Liver (tissue), 9 donors: ENCODE results near the gene NOX3. TPM values are rescaled to one million over a fixed set of nuclear protein-coding genes. Genes with fewer than 3 reads are reported as not detected.
A peak's percentile ranks its signal among the peaks of the same experiment; 100 is the strongest.

Experiments used
- DNase-seq: peaks from one replicate; pipeline ENCODE4 v3.0.0-alpha.2; 2017; ENCODE audit warnings: low spot score
- H3K27ac ChIP-seq, 2 donors: one replicate each; pipeline ENCODE4 v1.7.0; 2013; ENCODE audit warnings: inconsistent platforms in 2 of 2, low read length in 2 of 2, control low read depth in 1 of 2, low read depth in 1 of 2, mild to moderate bottlenecking in 1 of 2
- H3K27me3 ChIP-seq, 4 donors: one replicate each; pipeline versions ENCODE4 v1.6.1 to v1.7.0; 2013; ENCODE audit warnings: low read length in 3 of 4, inconsistent platforms in 1 of 4, mild to moderate bottlenecking in 1 of 4, moderate library complexity in 1 of 4; ENCODE audit not compliant: control insufficient read depth in 4 of 4, insufficient read depth in 4 of 4
- H3K36me3 ChIP-seq, 4 donors: one replicate each; pipeline versions ENCODE4 v1.6.1 to v1.7.0; 2013; ENCODE audit warnings: low read length in 3 of 4, mild to moderate bottlenecking in 3 of 4, low read depth in 1 of 4, moderate library complexity in 1 of 4; ENCODE audit not compliant: control insufficient read depth in 4 of 4, insufficient read depth in 3 of 4
- H3K4me1 ChIP-seq, 4 donors: one replicate each; pipeline versions ENCODE4 v1.6.1 to v1.7.0; 2013; ENCODE audit warnings: low read length in 3 of 4, mild to moderate bottlenecking in 3 of 4, moderate library complexity in 1 of 4; ENCODE audit not compliant: control insufficient read depth in 4 of 4, insufficient read depth in 4 of 4
- H3K4me3 ChIP-seq, 3 donors: one replicate each; pipeline versions ENCODE4 v1.6.1 to v1.7.0; 2013; ENCODE audit warnings: low read length in 3 of 3, control low read depth in 1 of 3, low read depth in 1 of 3, mild to moderate bottlenecking in 1 of 3
- H3K9ac ChIP-seq, 2 donors: one replicate each; pipeline ENCODE4 v1.7.0; 2013; ENCODE audit warnings: low read length in 2 of 2, mild to moderate bottlenecking in 2 of 2, moderate library complexity in 2 of 2, control low read depth in 1 of 2, low read depth in 1 of 2
- H3K9me3 ChIP-seq, 4 donors: one replicate each; pipeline versions ENCODE4 v1.6.1 to v1.7.0; 2013; ENCODE audit warnings: low read length in 3 of 4; ENCODE audit not compliant: control insufficient read depth in 4 of 4
- CTCF ChIP-seq: fragments of 150-350 bp; IDR thresholded peaks from 2 replicates; pipeline ENCODE4 v1.5.1; 2017; ENCODE audit warnings: improper control_type of control experiment, low read depth, low read length; ENCODE audit not compliant: missing input control
- EGR1 ChIP-seq, 2 donors: IDR thresholded peaks; 2 replicates each; pipeline ENCODE4 v1.6.1; 2016 to 2018; ENCODE audit warnings: antibody characterized with exemption in 2 of 2, low read depth in 2 of 2
- FOXA1 ChIP-seq: IDR thresholded peaks from 2 replicates; pipeline ENCODE4 v1.6.1; 2016; ENCODE audit warnings: antibody characterized with exemption
- FOXA2 ChIP-seq: IDR thresholded peaks from 2 replicates; pipeline ENCODE4 v1.6.1; 2016; ENCODE audit warnings: antibody characterized with exemption
- GABPA ChIP-seq, 2 donors: IDR thresholded peaks in 1 of 2; conservative IDR thresholded peaks in 1 of 2; 2 replicates each; pipeline ENCODE4 v1.6.1; 2016; ENCODE audit warnings: antibody characterized with exemption in 2 of 2, mild to moderate bottlenecking in 1 of 2, moderate library complexity in 1 of 2
- HNF4A ChIP-seq, 2 donors: conservative IDR thresholded peaks; 2 replicates each; pipeline ENCODE4 v1.6.1; 2016; ENCODE audit warnings: antibody characterized with exemption in 2 of 2, mild to moderate bottlenecking in 2 of 2
- HNF4G ChIP-seq: IDR thresholded peaks from 2 replicates; pipeline ENCODE4 v1.6.1; 2016; ENCODE audit warnings: antibody characterized with exemption
- JUND ChIP-seq, 2 donors: IDR thresholded peaks; 2 replicates each; pipeline ENCODE4 v1.6.1; 2016; ENCODE audit warnings: antibody characterized with exemption in 2 of 2
- MAX ChIP-seq: IDR thresholded peaks from 2 replicates; pipeline ENCODE4 v1.6.1; 2016; ENCODE audit warnings: antibody characterized with exemption
- NR2F2 ChIP-seq: IDR thresholded peaks from 2 replicates; pipeline ENCODE4 v1.6.1; 2016; ENCODE audit warnings: antibody characterized with exemption
- RAD21 ChIP-seq, 2 donors: IDR thresholded peaks; 2 replicates each; pipeline ENCODE4 v1.6.1; 2016; ENCODE audit warnings: antibody characterized with exemption in 2 of 2, mild to moderate bottlenecking in 2 of 2
- RXRA ChIP-seq, 2 donors: IDR thresholded peaks; 2 replicates each; pipeline ENCODE4 v1.6.1; 2017 to 2018; ENCODE audit warnings: antibody characterized with exemption in 2 of 2, mild to moderate bottlenecking in 1 of 2
- TAF1 ChIP-seq: conservative IDR thresholded peaks from 2 replicates; pipeline ENCODE4 v1.6.1; 2016; ENCODE audit warnings: antibody characterized with exemption, mild to moderate bottlenecking
- YY1 ChIP-seq: IDR thresholded peaks from 2 replicates; pipeline ENCODE4 v1.6.1; 2016; ENCODE audit warnings: antibody characterized with exemption, mild to moderate bottlenecking
- WGBS: extraction: QIAGEN DNeasy Blood & Tissue Kit; methylation state at CpG from one replicate; pipeline ENCODE4 v1.1.7; 2013; 5-methylcytosine and 5-hydroxymethylcytosine counted together
- polyA plus RNA-seq, 2 donors: library from polyadenylated mRNA; stranded (reverse) in 1 of 2; unstranded in 1 of 2; fragments of 200-250 nt in 1 of 2; fragments of >200 nt in 1 of 2; fragmentation: Nextera tagmentation in 1 of 2; extraction: Ambion mirVana in 1 of 2; gene quantifications; one replicate each; pipeline versions ENCODE4 v1.2.1 to v1.2.3, GENCODE V29; 2013 to 2015
- total RNA-seq, 2 donors: library from RNA; depleted of rRNA; stranded (reverse); fragments of >200 nt; gene quantifications; one replicate each; pipeline ENCODE4 v1.2.3, GENCODE V29; 2014
- TF ChIP-seq, protein P1 (sequence below): IDR thresholded peaks from 2 replicates; pipeline ENCODE4 v1.6.1; 2016; ENCODE audit warnings: antibody characterized with exemption, mild to moderate bottlenecking
- TF ChIP-seq, protein P2 (sequence below): IDR thresholded peaks from 2 replicates; pipeline ENCODE4 v1.6.1; 2016; ENCODE audit warnings: antibody characterized with exemption
- donor health status: healthy.
- donor health status: healthy.
- donor health status: healthy.
- donor health status: healthy.
- donor health status: healthy.

The NOX3 gene
- total and polyA plus RNA-seq, 4 donors = not detected

- Histone ChIP-seq H3K36me3 (no peaks in the 10 kb centered on the region), H3K27ac (no peak overlapping the region), H3K9ac (no peak overlapping the region), H3K9me3 (no peaks in the 10 kb centered on the region), H3K4me1 (peaks cover 0 to 5% (median 2%) of the 10 kb centered on the region in 4 donors), H3K27me3 (no peaks in the 10 kb centered on the region), H3K4me3 (no peak overlapping the region)
- DNase-seq = no peak
- TF ChIP-seq HNF4A (conservative IDR thresholded peaks at IDR 0.05) (peak; percentile 32 to 46), MAX (no peak), HNF4G (no peak)
- 36% methylated on average over 5 of the region's 5 CpGs for WGBS
Observed at GRCh38 chr6:155371230-155371629, 84.4 kb downstream of the NOX3 start.

DNA sequence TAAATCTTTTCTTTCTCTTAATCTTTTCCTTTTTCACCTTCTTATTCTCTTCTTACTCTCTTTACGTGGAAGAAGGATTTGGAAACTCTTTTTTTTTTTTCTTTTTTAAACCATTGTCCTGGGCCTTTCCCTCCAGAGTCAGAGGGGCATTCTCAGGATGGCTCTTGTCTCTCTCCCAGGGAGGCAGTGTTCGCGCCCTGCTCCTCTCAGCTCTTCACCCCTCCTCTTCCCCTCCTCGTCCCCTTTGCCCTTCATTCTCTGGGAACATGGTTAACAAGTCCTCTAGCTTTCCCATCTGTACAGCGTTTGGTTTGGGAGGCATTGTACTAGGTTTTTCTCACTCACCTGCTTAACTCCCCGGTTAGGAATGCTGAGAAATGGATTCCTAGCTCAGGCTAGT, 89.3 kb downstream of the NOX3 start:
- Histone ChIP-seq H3K36me3 (no peaks in the 10 kb centered on the region), H3K4me3 (no peak overlapping the region), H3K27me3 (no peaks in the 10 kb centered on the region), H3K4me1 (peaks cover 0 to 4% (median 2%) of the 10 kb centered on the region in 4 donors), H3K9me3 (no peaks in the 10 kb centered on the region), H3K9ac (no peak overlapping the region), H3K27ac (no peak overlapping the region)
- no peak for TF ChIP-seq NR2F2
- TF ChIP-seq EGR1 (IDR thresholded peaks at IDR 0.05; ENCODE audit: low read depth in 2 of 2) = no peak
- TF ChIP-seq TAF1 = no peak
- TF ChIP-seq FOXA1 = no peak
- no peak for TF ChIP-seq JUND (IDR thresholded peaks at IDR 0.05)
- TF ChIP-seq FOXA2 = no peak
- TF ChIP-seq HNF4A (conservative IDR thresholded peaks at IDR 0.05) = no peak
- TF ChIP-seq RXRA (IDR thresholded peaks at IDR 0.05) = no peak
- TF ChIP-seq RAD21 (IDR thresholded peaks at IDR 0.05) = no peak
- TF ChIP-seq, protein P1, sequence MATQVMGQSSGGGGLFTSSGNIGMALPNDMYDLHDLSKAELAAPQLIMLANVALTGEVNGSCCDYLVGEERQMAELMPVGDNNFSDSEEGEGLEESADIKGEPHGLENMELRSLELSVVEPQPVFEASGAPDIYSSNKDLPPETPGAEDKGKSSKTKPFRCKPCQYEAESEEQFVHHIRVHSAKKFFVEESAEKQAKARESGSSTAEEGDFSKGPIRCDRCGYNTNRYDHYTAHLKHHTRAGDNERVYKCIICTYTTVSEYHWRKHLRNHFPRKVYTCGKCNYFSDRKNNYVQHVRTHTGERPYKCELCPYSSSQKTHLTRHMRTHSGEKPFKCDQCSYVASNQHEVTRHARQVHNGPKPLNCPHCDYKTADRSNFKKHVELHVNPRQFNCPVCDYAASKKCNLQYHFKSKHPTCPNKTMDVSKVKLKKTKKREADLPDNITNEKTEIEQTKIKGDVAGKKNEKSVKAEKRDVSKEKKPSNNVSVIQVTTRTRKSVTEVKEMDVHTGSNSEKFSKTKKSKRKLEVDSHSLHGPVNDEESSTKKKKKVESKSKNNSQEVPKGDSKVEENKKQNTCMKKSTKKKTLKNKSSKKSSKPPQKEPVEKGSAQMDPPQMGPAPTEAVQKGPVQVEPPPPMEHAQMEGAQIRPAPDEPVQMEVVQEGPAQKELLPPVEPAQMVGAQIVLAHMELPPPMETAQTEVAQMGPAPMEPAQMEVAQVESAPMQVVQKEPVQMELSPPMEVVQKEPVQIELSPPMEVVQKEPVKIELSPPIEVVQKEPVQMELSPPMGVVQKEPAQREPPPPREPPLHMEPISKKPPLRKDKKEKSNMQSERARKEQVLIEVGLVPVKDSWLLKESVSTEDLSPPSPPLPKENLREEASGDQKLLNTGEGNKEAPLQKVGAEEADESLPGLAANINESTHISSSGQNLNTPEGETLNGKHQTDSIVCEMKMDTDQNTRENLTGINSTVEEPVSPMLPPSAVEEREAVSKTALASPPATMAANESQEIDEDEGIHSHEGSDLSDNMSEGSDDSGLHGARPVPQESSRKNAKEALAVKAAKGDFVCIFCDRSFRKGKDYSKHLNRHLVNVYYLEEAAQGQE = no peak
- no peak for TF ChIP-seq CTCF
- TF ChIP-seq, protein P2, sequence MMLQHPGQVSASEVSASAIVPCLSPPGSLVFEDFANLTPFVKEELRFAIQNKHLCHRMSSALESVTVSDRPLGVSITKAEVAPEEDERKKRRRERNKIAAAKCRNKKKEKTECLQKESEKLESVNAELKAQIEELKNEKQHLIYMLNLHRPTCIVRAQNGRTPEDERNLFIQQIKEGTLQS = no peak
- no peak for TF ChIP-seq GABPA (IDR thresholded peaks at IDR 0.05 in 1 of 2, conservative IDR thresholded peaks at IDR 0.05 in 1 of 2)
- TF ChIP-seq YY1 = no peak
- no peak for DNase-seq
- 75% methylated on average over 6 of the region's 6 CpGs for WGBS
